HL-60/S4 (cell line): ENCODE results near the gene LTC4S.
"Not testable (repeated sequence)": the region's sequence is repeated elsewhere in the genome, so short reads cannot be mapped to it uniquely, and the experiment has no call there.

ENCODE experiments used
- in situ Hi-C: fragments of 300-500 bp; cut with MboI; formaldehyde crosslinking; loops from 2 replicates; pipeline ENCODE4 v1.14.3; 2022; ENCODE audit warnings: low sequenced_read_pairs

The LTC4S gene

DNA sequence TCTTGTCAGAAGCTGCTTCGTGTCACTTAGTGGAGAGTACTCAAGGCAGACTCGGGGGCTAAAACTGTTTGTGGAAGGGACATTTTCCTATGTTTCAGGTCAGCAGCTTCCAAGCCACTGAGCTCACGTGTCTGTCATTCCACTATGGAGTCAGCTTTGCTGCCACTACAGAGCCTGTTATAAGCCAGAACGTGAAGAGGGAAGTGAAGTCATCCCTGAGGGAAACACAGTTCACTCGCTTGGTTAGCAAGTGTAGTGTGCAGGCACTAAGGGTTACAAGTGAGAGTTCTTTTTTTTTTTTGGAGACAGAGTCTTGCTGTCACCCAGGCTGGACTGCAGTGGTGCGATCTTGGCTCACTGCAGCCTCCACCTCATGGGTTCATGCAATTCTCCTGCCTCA is 24.5 kb upstream of the LTC4S start:
- in situ Hi-C loops, result no loop called here

DNA sequence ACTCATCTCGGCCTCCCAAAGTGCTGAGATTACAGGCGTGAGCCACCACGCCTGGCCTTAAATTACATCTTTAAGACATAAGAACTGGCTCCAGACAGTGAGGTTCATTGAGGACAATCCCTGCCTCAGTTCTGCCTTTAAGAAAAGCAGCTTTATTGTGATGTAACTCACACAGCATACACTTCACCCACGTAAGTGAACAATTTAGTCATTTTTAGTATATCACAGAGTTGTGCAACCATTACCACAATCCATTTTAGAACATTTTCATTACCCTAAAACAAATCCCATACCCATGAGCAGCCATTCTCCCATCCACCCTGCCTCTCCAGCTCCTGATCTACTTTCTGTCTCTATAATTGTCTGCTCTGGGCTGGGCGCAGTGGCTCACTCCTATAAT is 24.0 kb upstream of the LTC4S start:
- in situ Hi-C loops, result no loop called here

- in situ Hi-C loops, result no loop called here
These were observed 22.4 kb upstream of the LTC4S start for GRCh38 chr5:179771311-179771895.

GRCh38 chr5:179772351-179772750 is 21.4 kb upstream of the LTC4S start:
- in situ Hi-C loops, result no loop called here

DNA sequence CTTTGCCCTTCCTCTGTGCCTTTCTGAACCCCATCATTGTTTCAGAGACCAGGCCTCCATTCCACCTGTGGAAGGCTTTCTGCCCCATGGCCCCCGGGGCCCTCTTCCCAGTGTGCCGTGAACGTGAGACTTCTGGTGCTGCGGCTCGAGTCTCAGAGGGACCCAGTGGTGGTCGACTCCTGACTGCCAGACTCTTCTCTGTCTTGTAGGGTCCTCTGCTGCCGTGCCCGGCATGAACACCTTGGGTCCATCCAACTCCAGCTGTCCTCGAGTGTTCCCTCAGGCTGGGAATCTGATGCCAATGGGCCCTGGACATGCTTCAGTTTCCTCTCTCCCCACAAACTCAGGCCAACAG is 20.1 kb upstream of the LTC4S start:
- in situ Hi-C loops, result no loop called here

GRCh38 chr5:179774442-179774841 is 19.3 kb upstream of the LTC4S start:
- in situ Hi-C loops, result no loop called here

DNA sequence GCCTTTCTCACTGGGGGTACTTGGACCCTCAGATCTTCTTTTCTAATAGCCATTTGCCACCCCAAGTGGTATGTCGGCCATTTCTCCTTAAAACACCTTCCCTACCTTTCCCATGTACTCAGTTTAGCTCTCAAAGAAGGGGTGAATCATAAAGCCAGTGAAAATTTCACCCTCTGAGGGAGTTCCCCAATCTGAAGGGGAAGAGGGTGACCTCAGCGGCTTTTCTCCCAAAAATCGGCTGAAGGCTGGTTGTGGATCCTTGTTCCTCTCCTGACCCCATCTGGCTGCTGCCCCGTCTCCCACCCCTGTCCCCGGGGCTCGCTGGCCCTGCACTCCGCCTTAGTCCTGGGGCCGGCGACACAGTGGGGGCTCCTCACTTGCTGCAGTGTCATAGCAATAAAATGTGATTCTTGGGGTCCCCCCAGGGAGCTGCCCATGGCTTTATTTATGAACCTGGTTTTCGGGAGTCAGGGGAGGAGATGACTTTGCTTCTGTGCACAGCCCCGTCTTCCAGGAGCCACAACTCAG is 17.3 kb upstream of the LTC4S start:
- in situ Hi-C loops, result no loop called here

DNA sequence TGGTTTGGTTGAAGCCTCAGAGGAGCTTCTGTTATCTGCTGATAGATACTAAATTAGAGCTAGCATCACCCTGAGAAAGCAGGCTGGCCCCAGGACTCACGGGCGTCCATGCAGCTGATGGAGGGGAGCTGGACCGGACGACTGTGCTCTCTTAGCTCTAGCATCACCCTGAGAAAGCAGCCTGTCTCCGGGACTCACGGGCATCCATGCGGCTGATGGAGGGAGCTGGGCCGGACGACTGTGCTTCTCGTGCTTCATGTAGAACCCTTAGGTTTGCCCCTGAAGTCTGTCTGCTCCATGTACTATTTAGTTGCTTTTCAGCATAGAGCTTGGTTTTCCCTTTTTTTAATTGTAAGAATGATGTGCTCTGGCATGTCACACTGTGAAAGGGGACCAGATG is 16.3 kb upstream of the LTC4S start:
- in situ Hi-C loops, result no loop called here

- in situ Hi-C loops, result no loop called here
These were observed 15.9 kb upstream of the LTC4S start for GRCh38 chr5:179777909-179778308.

GRCh38 chr5:179778591-179778990 is 15.2 kb upstream of the LTC4S start:
- in situ Hi-C loops, result no loop called here

- in situ Hi-C loops, result no loop called here
These were observed 14.0 kb upstream of the LTC4S start for GRCh38 chr5:179779826-179780225.

GRCh38 chr5:179780362-179780761 is 13.4 kb upstream of the LTC4S start:
- in situ Hi-C loops, result no loop called here

GRCh38 chr5:179781846-179782245 is 11.9 kb upstream of the LTC4S start:
- in situ Hi-C loops, result no loop called here

DNA sequence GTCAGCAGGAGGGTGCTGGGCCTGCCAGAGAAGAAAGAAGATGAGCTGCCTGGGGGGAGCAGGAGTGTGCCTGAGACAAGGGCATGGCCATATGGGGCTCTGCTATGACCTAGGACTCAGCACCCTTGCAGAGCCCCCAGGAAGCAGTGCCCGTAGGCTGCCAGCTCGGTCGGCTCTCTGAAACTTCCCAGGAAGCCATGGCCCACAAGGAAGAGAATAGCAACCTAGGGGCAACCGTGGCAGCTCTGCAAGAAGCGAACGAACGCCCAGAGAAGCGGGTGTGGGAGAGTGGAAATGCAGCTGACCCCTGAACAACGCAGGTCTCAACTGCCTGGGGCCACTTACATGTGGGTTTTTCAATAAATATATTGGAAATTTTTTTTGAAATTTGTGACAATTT is 10.7 kb upstream of the LTC4S start:
- in situ Hi-C loops, result no loop called here

DNA sequence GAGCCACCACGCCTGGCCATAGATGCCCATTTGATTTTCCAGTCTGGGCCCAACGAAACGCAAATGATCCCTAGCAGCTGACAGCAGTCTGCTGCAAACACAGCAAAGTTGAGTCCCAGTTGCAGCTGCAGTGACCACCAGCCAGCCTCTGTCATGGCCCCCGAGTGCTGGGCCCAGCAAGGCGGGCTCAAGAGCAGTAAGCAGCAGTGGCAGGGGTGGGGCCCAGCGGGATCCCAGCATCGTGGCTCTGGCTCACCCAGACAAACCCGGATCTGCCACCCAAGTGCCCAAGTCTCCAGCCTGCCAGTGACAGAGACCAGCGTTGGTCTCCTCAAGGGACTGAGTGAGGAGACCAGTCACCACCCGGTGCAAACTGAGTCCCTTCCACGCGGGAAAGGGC is 6.9 kb upstream of the LTC4S start:
- in situ Hi-C loops, result no loop called here

GRCh38 chr5:179788193-179788854 is 5.5 kb upstream of the LTC4S start:
- in situ Hi-C loops, result no loop called here

- in situ Hi-C loops, result not testable (repeated sequence)
These were observed 4.5 kb upstream of the LTC4S start for GRCh38 chr5:179789278-179789677.

- in situ Hi-C loops, result no loop called here
These were observed 1.7 kb upstream of the LTC4S start for GRCh38 chr5:179791881-179792611.

DNA sequence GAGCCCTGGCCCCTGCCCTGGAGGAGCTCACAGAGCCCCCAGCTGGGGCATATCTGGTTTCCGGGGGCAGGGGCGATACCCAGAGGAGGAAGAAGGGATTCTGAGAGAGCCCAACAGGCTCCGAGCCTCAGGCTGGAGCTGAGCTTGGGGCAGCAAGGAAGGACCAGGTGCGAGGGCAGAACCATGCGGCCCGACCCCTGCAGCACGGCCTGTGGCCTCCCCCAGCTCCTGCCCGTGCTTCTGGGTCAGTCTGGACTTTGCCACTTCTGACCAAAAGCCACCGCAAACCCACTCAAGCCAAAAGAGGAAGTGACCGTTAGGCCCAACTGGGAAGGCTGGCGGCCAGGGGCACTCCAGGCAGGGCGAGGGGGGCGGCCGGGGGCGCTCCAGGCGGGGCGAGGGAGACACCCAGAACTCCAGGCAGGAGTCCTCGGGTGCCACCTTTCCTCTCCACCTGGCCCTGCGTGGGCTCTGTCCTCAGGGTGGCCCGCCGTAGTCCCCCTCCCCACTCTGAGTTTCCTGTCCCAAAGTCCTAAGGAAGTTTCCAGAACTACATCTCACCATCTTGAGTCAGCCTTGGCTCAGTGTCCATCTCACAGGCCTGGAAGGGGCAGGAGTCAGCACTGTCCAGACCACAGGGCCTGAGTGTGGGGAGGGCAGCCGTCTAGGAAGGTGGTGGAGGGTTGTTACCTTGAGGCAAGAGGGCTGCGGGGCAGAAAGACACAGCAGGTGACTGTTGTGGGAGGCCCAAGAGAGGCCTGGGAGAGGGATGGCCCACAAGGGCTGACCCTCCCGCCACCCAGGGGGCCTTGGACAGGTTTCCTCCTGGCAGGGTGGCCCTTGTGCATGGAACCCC is 946 bp upstream of the LTC4S start:
- in situ Hi-C loops, result no loop called here

DNA sequence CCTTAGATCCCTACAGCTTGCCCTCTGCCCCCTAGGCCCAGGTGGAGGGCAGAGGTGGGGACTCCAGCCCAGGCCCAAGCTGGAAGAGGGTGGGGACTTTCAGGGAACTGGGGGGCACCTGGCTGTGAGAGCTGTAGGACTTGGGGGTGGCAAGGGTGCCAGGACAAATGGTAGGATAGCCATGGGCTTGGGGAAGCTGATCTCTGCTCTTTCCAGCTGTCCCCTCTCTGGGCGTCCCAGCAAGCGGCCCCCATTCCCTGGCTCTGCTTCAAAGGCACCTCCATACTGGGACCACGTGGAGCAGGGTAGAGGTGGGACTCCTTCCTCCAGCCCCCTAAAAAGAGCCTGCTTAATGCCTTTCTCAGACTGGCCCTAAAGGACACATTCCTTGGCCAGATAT is 385 bp downstream of the LTC4S start:
- in situ Hi-C loops, result no loop called here

DNA sequence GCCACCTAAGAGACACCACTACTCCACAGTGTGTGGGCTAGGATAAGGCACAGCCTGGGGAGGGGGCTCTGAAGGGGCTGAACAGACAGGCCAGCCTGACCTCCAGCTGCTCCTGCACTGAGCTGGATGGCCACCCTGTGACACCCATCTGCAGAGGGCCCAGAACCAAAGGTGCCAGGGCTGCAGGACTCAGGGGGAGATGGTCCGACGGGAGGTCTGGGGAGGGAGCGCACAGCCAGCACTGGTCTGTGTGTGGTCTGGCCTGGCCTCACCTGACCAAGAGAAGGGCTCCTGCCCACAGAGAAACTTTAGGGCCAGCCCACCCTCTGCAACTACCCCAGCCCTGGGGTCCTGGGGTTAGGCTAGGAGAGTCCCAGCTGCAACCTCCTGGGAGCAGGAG is 789 bp downstream of the LTC4S start:
- in situ Hi-C loops, result no loop called here
